HUES64 (cell line): ENCODE results near the gene PARP9.
A peak's percentile ranks its signal among the peaks of the same experiment; 100 is the strongest.

Experiments used
- H3K27ac ChIP-seq: 2 replicates; pipeline ENCODE4 v1.7.0; 2013; ENCODE audit warnings: low read depth, low read length, inconsistent platforms
- H3K27me3 ChIP-seq: 2 replicates; pipeline ENCODE4 v1.6.1; 2013; ENCODE audit warnings: mild to moderate bottlenecking, low read length; ENCODE audit not compliant: insufficient read depth
- H3K36me3 ChIP-seq: 2 replicates; pipeline ENCODE4 v1.6.1; 2013; ENCODE audit warnings: mild to moderate bottlenecking, low read length; ENCODE audit not compliant: insufficient read depth
- H3K4me1 ChIP-seq: 2 replicates; pipeline ENCODE4 v1.6.1; 2013; ENCODE audit warnings: mild to moderate bottlenecking, low read length, moderate library complexity; ENCODE audit not compliant: insufficient read depth
- H3K4me3 ChIP-seq: 2 replicates; pipeline ENCODE4 v1.5.1; 2013; ENCODE audit warnings: mild to moderate bottlenecking, low read length, moderate library complexity
- H3K9ac ChIP-seq: 2 replicates; pipeline ENCODE4 v1.6.1; 2013; ENCODE audit warnings: mild to moderate bottlenecking, low read depth, low read length
- H3K9me3 ChIP-seq: 2 replicates; pipeline ENCODE4 v1.6.1; 2013; ENCODE audit warnings: low read depth, low read length; ENCODE audit not compliant: insufficient read depth
- WGBS: fragments of 150-250, 120-280 bp; methylation state at CpG from one replicate; pipeline ENCODE4 v1.1.7; 2013; ENCODE audit warnings: missing lambda C conversion rate; 5-methylcytosine and 5-hydroxymethylcytosine counted together

PARP9 gene

GRCh38 chr3:122523317-122523716 is 40.8 kb downstream of the PARP9 start:
- H3K4me3 ChIP-seq, result no peak overlapping the region
- H3K36me3 ChIP-seq, result no peaks in the 10 kb centered on the region
- H3K9me3 ChIP-seq, result no peaks in the 10 kb centered on the region
- 92% methylated on average over 10 of the region's 11 CpGs for WGBS
- no peaks in the 10 kb centered on the region for H3K27me3 ChIP-seq
- H3K4me1 ChIP-seq, result no peaks in the 10 kb centered on the region
- H3K27ac ChIP-seq, result no peak overlapping the region
- H3K9ac ChIP-seq, result no peak overlapping the region

GRCh38 chr3:122520861-122521260 is 43.2 kb downstream of the PARP9 start:
- Histone ChIP-seq H3K27ac (no peak overlapping the region), H3K4me3 (no peak overlapping the region), H3K36me3 (no peaks in the 10 kb centered on the region), H3K27me3 (no peaks in the 10 kb centered on the region), H3K9ac (no peak overlapping the region), H3K9me3 (no peaks in the 10 kb centered on the region), H3K4me1 (no peaks in the 10 kb centered on the region)
- WGBS, result 94% methylated on average over 4 of the region's 4 CpGs

GRCh38 chr3:122519693-122520092 is 44.4 kb downstream of the PARP9 start:
- Histone ChIP-seq H3K9ac (no peak overlapping the region), H3K27ac (no peak overlapping the region), H3K36me3 (no peaks in the 10 kb centered on the region), H3K4me1 (no peaks in the 10 kb centered on the region), H3K27me3 (no peaks in the 10 kb centered on the region), H3K9me3 (no peaks in the 10 kb centered on the region), H3K4me3 (no peak overlapping the region)

GRCh38 chr3:122516846-122517360 is 47.2 kb downstream of the PARP9 start:
- 93% methylated on average over 6 of the region's 6 CpGs for WGBS
- H3K27ac ChIP-seq, result no peak overlapping the region
- H3K9me3 ChIP-seq, result no peaks in the 10 kb centered on the region
- H3K4me3 ChIP-seq, result no peak overlapping the region
- no peaks in the 10 kb centered on the region for H3K27me3 ChIP-seq
- no peaks in the 10 kb centered on the region for H3K36me3 ChIP-seq
- H3K9ac ChIP-seq, result no peak overlapping the region
- peaks cover 17% of the 10 kb centered on the region for H3K4me1 ChIP-seq

GRCh38 chr3:122515870-122516269 is 48.2 kb downstream of the PARP9 start:
- no peaks in the 10 kb centered on the region for H3K9me3 ChIP-seq
- peaks cover 27% of the 10 kb centered on the region for H3K4me1 ChIP-seq
- no peaks in the 10 kb centered on the region for H3K36me3 ChIP-seq
- H3K9ac ChIP-seq, result no peak overlapping the region
- no peak overlapping the region for H3K4me3 ChIP-seq
- no peaks in the 10 kb centered on the region for H3K27me3 ChIP-seq
- 91% methylated on average over 3 of the region's 3 CpGs for WGBS
- no peak overlapping the region for H3K27ac ChIP-seq

- H3K9ac ChIP-seq, result no peak overlapping the region
- H3K4me1 ChIP-seq, result peaks cover 35% of the 10 kb centered on the region
- WGBS, result 50% methylated on average over 19 of the region's 19 CpGs
- H3K4me3 ChIP-seq, result peak overlapping the region; percentile 97
- H3K36me3 ChIP-seq, result no peaks in the 10 kb centered on the region
- no peak overlapping the region for H3K27ac ChIP-seq
- H3K27me3 ChIP-seq, result no peaks in the 10 kb centered on the region
- H3K9me3 ChIP-seq, result no peaks in the 10 kb centered on the region
These were observed 49.1 kb downstream of the PARP9 start for GRCh38 chr3:122515020-122515468.

GRCh38 chr3:122514123-122515019 is 49.7 kb downstream of the PARP9 start, which contains the start of gene KPNA1:
Gene KPNA1, minus strand, starts transcription at chr3:122514939. Its CDS starts 18,374 bp downstream, at chr3:122496565.
- H3K27me3 ChIP-seq, result no peaks in the 10 kb centered on the region
- no peaks in the 10 kb centered on the region for H3K36me3 ChIP-seq
- peaks cover 42% of the 10 kb centered on the region for H3K4me1 ChIP-seq
- peak within 1 kb of the TSS; percentile 97 for H3K9ac ChIP-seq
- no peaks in the 10 kb centered on the region for H3K9me3 ChIP-seq
- H3K27ac ChIP-seq, result peak within 1 kb of the TSS; percentile 98
- H3K4me3 ChIP-seq, result peak within 1 kb of the TSS; percentile 97
- under 1% methylated on average over 109 of the region's 109 CpGs for WGBS

- 7% methylated on average over 18 of the region's 19 CpGs for WGBS
- peak overlapping the region; percentile 97 for H3K9ac ChIP-seq
- H3K9me3 ChIP-seq, result no peaks in the 10 kb centered on the region
- peaks cover 42% of the 10 kb centered on the region for H3K4me1 ChIP-seq
- no peaks in the 10 kb centered on the region for H3K27me3 ChIP-seq
- H3K36me3 ChIP-seq, result no peaks in the 10 kb centered on the region
- peak overlapping the region; percentile 97 for H3K4me3 ChIP-seq
- peak overlapping the region; percentile 98; the same call in 1 of the 2 replicates for H3K27ac ChIP-seq
These were observed 50.5 kb downstream of the PARP9 start for GRCh38 chr3:122513386-122514122.

- Histone ChIP-seq H3K36me3 (no peaks in the 10 kb centered on the region), H3K27me3 (no peaks in the 10 kb centered on the region), H3K9ac (no peak overlapping the region), H3K4me1 (peaks cover 42% of the 10 kb centered on the region), H3K4me3 (peak overlapping the region; percentile 97; the same call in 1 of the 2 replicates), H3K27ac (no peak overlapping the region), H3K9me3 (no peaks in the 10 kb centered on the region)
- WGBS, result 58% methylated on average over 13 of the region's 15 CpGs
These were observed 51.8 kb downstream of the PARP9 start for GRCh38 chr3:122512284-122512683.

- peaks cover 44% of the 10 kb centered on the region for H3K4me1 ChIP-seq
- H3K27me3 ChIP-seq, result no peaks in the 10 kb centered on the region
- 84% methylated on average over 8 of the region's 8 CpGs for WGBS
- no peak overlapping the region for H3K27ac ChIP-seq
- no peak overlapping the region for H3K9ac ChIP-seq
- no peaks in the 10 kb centered on the region for H3K36me3 ChIP-seq
- no peaks in the 10 kb centered on the region for H3K9me3 ChIP-seq
- H3K4me3 ChIP-seq, result no peak overlapping the region
These were observed 53.1 kb downstream of the PARP9 start for GRCh38 chr3:122510878-122511535.
